Left cardiac atrium (tissue), 4 donors: ENCODE measurements around the gene PYDC1. TPM values are rescaled to one million over a fixed set of nuclear protein-coding genes. Genes with fewer than 3 reads are reported as not detected.
A peak's percentile ranks its signal among the peaks of the same experiment; 100 is the strongest.
"Not testable (repeated sequence)": the region's sequence is repeated elsewhere in the genome, so short reads cannot be mapped to it uniquely, and the experiment has no call there.

Experiments
- ATAC-seq, 2 donors: fragments of 200-7000 bp; cut with Tn5 transposase; one replicate each; pipeline ENCODE4 v1.9.1; 2020; ENCODE audit warnings: mild to moderate bottlenecking in 2 of 2, moderate library complexity in 2 of 2
- DNase-seq: peaks from one replicate; pipeline ENCODE4 v3.0.0-alpha.2; 2020
- intact Hi-C, 2 donors: fragments of 100-400 bp; cut with DNase I; formaldehyde crosslinking; loops; one replicate each; pipeline versions ENCODE4 v1.14.1 to v1.15.1; 2022 to 2023
- long read RNA-seq: library from polyadenylated mRNA; unstranded; transcript quantifications from one replicate; pipeline ENCODE4 v2.0.0, GENCODE V29; 2021
- total RNA-seq, 2 donors: library from RNA; stranded (reverse); fragmentation: NEBNext Ultra II Directional; extraction: Animal tissue kit (Norgen Biotek cat#: 25700); gene quantifications; one replicate each; pipeline ENCODE4 v1.2.1, GENCODE V29; 2021
- donor health status: DM: no; HTN: yes; CAD: no.
- donor health status: DM: no; HTN: yes; CAD: no; lungs with severe emphysema.
- donor health status: DM: yes; HTN: yes; CAD: no.
- donor health status: Dilated cardiomyopathy.

The PYDC1 gene
- total RNA-seq, result not detected
- long read RNA-seq, result 0 reads

- ATAC-seq (peak in 1 of 2 donors; percentile 2), DNase-seq (no peak)
- intact Hi-C loops, result no loop called here
Observed at GRCh38 chr16:31216422-31217135, at the start of gene PYDC1. TSS of gene PYDC1 (minus strand) at chr16:31217135. CDS start at chr16:31217028, 107 bp downstream.

- DNase-seq (no peak), ATAC-seq (peak in 1 of 2 donors; percentile 12)
- intact Hi-C loops, result no loop called here
Observed at GRCh38 chr16:31265329-31266245, 48.7 kb upstream of the PYDC1 start.

- ATAC-seq, result no peak
- intact Hi-C loops, result no loop called here
Observed at GRCh38 chr16:31262084-31262483, 45.1 kb upstream of the PYDC1 start.

GRCh38 chr16:31260136-31260931, 43.4 kb upstream of the PYDC1 start:
- ATAC-seq (no peak), DNase-seq (no peak)
- intact Hi-C loops, result no loop called here

More at GRCh38 chr16:31262084-31262483, 45.1 kb upstream of the PYDC1 start:
- no peak for DNase-seq

DNA sequence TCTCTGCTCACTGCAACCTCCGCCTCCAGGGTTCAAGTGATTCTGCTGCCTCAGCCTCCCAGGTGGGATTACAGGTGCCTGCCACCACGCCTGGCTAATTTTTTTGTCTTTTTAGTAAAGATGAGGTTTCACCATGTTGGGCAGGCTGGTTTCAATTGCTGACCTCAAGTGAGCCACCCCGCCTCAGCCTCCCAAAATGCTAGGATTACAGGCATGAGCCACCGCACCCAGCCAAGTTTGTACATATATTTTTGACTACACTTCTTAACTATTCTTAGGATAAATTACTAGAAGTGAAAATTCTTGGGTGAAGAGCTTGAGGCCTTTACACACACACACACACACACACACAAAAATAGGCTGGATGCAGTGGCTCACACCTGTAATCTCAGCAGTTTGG, 41.4 kb upstream of the PYDC1 start:
- no peak for DNase-seq
- intact Hi-C loops, result no loop called here
- ATAC-seq, result no peak

DNA sequence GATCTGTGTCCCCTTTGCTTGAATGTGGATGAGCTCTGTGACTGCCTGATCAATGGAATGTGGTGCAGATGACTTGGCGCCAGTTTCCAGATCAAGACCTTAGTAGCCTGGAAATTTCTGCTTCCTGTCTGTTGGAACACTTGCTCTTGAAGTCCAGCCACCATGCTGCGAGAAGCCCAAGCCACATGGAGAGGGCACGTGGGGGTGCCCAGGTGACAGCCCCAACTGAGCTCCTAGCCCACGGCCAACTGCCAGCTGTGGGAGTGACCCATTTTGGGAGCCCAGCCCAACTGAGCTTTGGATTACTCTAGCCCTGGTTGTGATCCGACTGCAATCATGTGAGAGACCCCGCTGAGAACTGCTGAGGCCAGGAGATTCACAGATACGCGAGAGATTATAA, 39.5 kb upstream of the PYDC1 start:
- intact Hi-C loops, result no loop called here
- no peak for ATAC-seq
- no peak for DNase-seq

- intact Hi-C loops, result no loop called here
- ATAC-seq, result peak; percentile 34 to 77
- DNase-seq, result peak; percentile 44
Observed at GRCh38 chr16:31253642-31254045, 36.7 kb upstream of the PYDC1 start.

GRCh38 chr16:31251435-31251834, 34.5 kb upstream of the PYDC1 start:
- ATAC-seq (no peak), DNase-seq (no peak)
- intact Hi-C loops, result no loop called here

DNA sequence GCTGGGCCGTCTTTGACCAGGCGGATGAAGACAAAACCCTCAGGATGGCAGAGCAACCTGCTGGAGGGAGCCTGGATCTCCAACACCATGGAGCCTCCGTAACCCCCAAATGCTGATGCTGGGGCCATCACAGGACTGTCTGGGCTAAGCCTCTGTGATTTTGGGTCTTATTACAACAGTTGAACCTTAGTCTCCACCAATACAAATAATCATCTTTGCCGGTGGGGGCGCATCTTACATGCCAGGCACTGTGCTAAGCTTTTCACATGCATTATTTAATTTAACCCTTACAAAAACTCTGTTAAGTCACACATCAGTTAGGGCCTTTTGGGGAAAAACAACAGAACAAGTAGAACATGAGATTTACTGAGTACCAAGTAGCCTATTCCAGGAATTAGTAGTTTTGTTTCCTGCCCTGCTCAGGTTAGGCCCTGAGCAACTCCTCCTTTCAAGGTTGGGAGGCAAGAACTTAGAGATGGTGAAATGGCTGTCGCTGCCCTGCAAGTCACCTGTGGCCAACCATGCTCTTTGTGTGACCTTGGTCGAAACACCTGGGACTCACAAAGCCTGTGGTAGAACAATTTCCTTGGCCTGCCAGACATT, 33.9 kb upstream of the PYDC1 start:
- intact Hi-C loops, result no loop called here
- no peak for ATAC-seq
- DNase-seq, result no peak

DNA sequence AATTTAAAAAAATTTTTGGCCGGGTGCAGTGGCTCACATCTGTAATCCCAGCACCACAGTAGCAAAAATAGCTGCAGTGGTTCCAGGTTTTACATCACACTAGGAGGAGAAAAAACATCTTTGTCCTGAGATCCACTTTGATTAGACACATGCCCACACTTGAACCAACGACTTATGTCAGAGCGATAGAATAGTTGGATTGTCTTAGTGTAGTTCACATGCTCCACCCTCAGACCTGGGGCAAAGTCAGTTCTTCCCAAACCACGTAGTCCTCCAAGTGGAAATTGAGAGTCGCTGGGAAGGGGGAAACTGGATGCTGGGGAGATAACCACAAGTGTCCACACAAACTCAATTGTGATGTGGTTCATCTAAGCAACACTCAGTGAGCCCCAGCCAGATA, 31.4 kb upstream of the PYDC1 start:
- intact Hi-C loops, result no loop called here
- DNase-seq (no peak), ATAC-seq (no peak)

GRCh38 chr16:31246296-31246695, 29.4 kb upstream of the PYDC1 start:
- ATAC-seq (no peak), DNase-seq (no peak)
- intact Hi-C loops, result no loop called here

DNA sequence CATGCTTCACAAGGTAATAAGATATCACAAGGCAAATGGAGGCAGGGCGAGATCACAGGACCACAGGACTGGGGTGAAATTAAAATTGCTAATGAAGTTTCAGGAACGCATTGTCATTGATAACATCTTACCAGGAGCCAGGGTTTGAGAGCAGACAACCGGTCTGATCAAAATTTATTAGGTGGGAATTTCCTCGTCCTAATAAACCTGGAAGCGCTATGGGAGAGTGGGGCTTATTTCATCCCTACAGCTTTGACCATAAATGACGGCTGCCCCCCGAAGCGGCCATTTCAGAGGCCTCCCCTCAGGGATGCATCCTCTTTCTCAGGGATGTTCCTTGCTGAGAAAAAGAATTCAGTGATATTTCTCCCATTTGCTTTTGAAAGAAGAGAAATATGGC, 28.7 kb upstream of the PYDC1 start:
- intact Hi-C loops, result not testable (repeated sequence)

DNA sequence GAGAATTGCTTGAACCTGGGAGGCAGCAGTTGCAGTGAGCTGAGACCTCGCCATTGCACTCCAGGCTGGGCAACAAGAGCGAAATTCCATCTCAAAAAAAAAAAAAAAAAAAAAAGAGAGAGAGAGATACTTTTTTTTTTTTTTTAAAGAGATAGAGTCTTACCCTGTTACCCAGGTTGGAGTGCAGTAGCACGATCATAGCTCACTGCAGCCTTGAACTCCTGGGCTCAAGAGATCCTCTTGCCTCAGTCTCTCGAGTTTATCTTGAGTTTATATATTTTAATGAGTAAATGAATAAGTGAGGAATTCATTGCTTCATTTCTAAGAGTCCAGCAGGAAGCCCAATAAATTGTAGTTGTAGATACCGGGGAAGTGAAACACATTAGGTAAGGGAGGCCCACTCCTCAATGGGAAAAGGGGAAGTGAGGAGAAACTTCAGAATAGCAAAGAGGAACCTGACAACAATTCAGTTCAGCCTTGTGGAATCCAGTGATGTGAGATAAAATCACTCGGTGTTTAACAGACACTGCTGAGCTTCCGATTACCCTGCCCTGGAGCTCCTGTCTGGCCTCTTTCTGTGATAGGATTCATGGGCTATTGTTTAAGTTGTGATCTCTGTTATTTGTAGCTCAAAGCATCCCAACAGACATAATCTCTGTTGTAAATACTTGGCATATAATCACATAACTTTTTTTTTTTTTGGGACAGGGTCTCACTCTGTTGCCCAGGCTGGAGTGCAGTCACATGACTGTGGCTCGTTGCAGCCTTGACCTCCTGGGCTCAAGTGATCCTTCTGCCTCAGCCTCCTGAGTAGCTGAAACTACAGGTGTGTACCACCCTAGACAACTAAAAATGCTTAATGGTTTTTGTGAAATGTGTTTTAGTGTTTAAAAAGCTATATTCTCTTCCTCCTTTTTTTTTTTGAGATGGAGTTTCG, 27.1 kb upstream of the PYDC1 start:
- peak in 1 of 2 donors; percentile 26 for ATAC-seq
- intact Hi-C loops, result no loop called here
- DNase-seq, result no peak

More for the DNA sequence above, 28.7 kb upstream of the PYDC1 start:
- DNase-seq, ATAC-seq: not testable (repeated sequence)

DNA sequence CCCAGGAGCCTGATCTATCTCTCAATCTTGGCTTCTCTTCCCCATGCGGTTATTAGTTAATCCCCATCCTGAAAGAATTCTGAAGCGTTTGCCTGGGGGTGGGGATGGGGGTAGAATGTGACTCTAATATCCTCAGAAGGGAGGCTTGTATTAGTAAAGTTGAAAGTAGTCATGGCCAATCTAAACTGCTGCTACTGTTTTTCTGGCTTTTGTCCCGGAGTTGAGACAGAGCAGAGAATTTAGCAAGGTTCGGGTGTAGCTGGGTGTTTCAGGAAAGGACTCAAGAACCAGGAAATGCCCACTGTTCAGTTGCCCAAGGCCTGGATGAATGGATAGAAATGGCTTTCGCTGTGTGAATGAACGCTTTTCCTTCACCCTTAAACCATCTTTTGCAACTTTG, 25.3 kb upstream of the PYDC1 start:
- peak in 1 of 2 donors; percentile 47 for ATAC-seq
- intact Hi-C loops, result no loop called here

DNA sequence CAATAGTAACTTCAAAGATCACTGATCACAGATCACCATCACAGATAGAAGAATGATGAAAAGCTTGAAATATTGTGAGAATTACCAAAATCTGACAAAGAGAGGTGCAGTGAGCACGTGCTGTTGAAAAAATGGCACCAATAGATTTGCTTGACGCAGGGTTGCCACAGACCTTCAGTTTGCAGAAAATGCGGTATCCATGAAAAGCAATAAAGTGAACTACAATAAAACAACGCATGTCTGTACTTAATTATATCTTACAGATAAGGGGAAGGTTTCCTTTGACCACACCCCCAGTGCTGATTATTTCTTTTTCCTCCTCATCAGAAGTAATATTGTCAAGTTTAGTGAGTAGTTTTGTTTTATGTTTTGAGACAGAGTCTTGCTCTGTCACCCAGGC, 21.1 kb upstream of the PYDC1 start:
- ATAC-seq, result no peak
- intact Hi-C loops, result no loop called here
- DNase-seq, result no peak

More for the DNA sequence above, 25.3 kb upstream of the PYDC1 start:
- DNase-seq, result no peak

DNA sequence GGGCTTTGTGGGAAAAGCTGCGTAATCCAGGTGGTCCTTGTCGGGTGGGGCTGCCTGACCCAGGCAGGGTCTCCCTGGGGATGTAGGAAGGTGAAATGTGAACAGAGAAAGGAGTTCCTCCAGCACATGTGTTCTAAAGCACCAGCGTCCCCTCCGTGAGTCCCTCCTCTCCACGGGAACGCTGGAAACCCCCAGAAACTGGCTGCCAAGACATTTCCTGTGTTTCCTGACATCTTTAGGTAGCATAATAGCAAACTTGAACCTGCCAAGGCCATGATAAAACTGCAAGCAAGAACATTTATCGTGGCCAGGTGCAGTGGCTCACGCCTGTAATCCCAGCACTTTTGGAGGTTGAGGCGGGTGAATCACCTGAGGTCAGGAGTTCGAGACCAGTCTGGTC, 12.6 kb upstream of the PYDC1 start:
- DNase-seq (no peak), ATAC-seq (no peak)
- intact Hi-C loops, result no loop called here

DNA sequence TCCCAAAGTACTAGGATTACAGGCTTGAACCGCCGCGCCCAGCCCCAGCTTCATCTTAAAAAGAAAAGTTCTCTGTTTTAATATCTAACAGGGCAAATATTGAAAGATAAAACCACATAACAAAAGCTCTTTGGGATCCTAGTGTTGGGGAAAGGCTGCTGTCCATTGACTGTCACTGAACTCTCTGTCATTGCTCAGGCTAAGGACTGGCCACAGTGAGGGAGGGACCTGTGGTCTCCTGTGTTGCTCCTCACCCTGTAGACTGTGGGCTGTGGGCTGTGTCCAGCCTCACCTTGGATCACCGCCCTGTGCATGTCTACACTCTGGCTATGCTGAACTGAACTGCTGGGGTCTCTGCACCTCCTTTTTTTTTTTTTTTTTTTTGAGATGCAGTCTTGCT, 11.3 kb upstream of the PYDC1 start:
- ATAC-seq, result no peak
- intact Hi-C loops, result no loop called here
- no peak for DNase-seq

GRCh38 chr16:31225193-31225592, 8.3 kb upstream of the PYDC1 start:
- intact Hi-C loops, result no loop called here
- ATAC-seq (no peak), DNase-seq (no peak)
